NCI-H187 (cell line): Measurements from ENCODE around the gene AREG.

Source experiments
- DNase-seq, 2 experiments: peaks; one replicate each; lab custom pipeline; 2025; lab: John Stamatoyannopoulos, UW

Gene AREG

DNA sequence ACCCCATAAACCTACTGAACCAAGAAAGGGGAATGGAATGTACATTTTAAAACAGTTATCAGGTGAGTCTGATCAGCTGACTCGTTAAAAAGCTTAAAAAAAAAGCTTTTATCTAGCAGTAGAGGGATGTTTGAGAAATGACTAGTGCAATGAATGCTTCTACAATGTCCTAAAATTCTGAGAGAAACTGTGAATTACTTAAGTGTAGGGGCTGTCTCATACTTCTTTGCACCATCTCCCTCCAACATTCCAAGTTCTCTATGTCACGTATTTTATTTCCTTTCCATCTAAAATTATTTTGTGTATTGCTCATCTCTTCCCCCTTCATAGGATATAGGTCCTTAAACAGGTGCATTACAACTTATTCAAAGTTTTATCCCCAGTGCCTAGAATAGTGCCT is 11.9 kb upstream of the AREG start:
- DNase-seq = no peak

DNA sequence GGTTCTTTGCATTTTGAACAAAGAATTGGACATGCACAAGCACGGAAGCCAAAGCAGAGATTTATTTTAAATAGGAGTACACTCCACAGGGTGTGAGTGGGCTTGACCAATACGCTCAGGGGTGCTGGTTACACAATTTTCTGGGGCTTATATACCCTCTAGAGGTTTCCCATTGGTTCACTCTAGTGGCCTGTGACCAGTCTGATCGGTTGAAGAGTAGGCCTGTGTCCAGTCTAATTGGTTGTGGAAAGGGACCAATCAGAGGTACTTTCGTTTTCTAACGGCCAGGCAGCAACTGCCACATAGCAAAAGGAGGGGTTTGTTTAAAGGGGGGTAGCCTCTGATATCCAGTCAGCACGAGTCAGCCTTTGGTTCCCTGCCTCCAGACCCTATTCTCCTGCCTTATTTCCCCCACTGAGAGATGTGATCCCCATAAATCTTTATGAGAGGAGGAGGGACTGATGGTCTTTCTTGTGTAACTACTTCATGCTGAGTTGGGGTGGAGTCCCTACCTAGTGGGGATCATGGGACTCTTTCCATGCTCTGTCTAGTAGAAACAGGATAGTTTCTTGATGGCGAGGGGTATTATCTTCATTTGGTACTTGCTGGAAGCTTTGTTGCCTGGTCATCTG is 11.3 kb upstream of the AREG start:
- DNase-seq = no peak

DNA sequence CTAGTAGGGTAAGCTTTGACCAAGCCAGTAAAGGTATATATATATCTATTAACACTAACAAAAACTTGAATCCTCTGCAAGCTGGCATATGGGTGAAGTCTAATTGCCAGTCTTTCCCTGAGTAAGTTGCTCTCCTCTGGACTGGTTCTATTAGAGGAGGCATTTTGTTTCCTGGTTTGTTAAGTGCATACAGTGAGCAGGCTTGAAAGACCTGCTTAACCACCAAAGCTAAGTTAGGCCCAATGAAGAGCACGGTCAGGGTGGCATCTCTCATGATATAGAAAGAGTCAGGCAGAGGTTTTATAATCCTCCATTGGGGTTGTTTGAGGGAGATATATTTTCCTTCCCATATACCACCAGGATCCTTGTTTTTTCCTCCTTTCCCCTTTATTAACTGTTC is 9.6 kb upstream of the AREG start:
- no peak for DNase-seq

DNA sequence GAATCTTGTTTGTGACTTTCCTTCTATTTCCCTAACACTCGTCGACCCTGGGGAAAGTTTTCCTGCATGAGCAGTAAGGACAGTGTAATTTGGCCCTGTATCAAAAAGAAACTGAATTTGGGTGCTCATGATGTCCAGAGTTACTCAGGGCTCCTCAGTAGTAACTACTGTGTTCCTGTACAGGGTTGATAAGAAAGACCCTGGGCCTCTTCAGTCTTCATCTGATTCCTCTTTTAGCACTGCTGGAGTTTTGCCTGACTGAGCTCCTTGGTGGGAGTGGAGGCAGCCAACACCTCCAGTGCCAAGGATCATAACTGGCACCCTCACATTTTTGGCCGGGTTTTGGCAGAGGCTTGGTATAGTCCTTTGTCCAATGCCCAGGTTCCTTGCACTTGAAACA is 7.1 kb upstream of the AREG start:
- no peak for DNase-seq

GRCh38 chr4:74438661-74439060 is 6.3 kb upstream of the AREG start:
- DNase-seq = no peak

DNA sequence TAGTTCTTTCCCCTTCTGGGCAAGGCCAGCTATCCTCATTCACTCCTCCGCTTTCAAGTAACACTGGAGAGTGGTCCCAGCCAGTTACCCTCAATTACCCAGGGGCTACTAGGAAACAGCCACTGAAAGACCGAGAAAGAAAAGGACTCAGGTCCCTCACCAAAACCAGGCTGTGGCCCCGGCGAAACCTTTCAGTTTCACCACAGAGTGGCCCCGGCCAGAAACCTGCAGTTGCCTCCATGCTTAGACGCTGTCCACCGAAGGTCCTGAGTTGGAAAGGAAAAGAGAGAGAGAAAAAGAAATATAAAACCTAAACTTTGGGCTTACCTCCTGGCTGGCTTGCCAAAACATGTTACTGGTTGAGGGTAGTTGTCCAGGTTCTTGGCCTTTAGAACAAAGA is 5.0 kb upstream of the AREG start:
- no peak for DNase-seq

GRCh38 chr4:74440356-74440755 is 4.6 kb upstream of the AREG start:
- DNase-seq = no peak

DNA sequence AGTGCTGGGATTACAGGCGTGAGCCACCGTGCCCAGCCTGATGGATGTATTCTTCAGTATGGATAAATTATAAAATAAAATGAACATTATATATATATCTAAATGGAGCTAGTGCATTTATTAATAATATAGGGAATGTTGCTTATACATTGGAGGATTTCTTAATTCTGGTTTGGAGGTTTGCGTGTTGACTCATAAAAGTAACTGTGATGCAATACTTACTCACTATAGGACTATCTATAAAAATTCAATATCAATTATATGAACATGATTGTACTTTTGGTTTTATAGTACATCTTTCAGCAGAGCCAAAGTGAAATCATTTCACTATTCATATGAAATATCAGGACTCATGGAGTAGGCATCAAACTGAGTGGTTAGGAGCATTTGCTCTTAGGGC is 3.2 kb upstream of the AREG start:
- no peak for DNase-seq

DNA sequence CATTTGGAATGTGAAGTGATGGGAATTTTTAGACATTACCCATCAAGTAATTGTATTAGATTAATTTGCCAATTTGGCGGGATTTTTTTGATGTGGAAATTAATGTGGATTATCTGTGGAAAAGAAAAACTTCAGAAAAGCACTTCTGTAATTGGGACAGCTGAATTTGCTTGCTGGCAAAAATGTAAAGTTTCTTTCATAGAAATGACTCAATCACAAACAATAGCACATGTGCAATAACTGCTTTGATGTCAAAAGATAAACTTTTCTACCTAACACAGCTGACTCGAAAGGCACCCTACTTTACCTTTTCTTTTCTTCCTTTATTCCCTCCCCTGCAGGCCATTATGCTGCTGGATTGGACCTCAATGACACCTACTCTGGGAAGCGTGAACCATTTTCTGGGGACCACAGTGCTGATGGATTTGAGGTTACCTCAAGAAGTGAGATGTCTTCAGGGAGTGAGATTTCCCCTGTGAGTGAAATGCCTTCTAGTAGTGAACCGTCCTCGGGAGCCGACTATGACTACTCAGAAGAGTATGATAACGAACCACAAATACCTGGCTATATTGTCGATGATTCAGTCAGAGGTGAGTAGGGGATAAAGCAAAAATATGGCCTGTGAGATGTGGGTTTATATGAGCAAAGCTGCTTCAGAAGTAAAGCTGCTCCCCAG is 1.4 kb downstream of the AREG start:
- no peak for DNase-seq

DNA sequence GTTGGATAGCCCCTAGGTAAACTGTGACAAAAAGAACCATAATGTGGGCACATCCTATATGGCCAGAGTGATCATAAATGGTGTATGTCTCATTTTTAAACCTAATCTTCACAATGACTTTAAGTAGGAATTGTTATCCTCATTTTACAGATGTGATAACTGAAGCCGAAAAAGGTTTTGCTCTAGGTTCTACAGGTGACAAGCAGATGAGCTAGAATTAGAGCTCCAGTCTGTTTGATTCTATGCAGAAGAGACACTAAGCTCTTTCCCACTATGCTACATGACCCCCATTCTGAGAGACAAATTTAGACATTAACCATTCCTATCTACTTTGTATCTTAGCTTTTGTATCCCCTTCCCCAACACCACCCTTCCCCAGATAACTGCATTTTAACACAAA is 2.0 kb downstream of the AREG start:
- no peak for DNase-seq

DNA sequence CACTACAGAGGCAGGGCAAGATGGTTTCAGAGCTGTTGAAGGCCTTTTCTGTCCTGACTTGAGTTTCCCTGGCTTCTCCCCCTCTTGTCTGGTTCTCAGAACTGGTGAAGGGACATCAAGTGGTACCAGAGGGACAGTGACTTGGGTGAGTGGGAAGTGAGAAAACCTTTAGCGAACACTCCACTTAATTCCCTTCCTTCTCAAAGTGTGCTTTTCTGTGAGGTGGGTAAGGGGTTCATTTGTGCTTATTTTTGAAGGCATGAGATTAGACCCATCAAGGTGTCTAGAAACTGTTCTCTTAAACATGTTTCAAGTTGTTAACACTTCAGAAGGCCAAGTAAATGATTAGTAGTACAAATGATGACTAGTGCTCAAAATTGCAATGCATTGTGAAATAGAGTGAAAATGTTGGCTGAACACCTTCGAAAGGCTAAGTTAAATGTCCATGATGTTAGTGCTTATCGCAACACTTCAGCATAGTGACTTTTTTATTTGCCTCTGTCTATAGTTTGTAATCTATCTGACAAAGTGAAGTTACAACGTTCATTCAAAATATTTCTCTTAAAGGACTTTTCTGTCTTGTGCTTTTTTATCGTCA is 2.8 kb downstream of the AREG start:
- DNase-seq = no peak

GRCh38 chr4:74449571-74450297 is 4.8 kb downstream of the AREG start:
- DNase-seq = no peak

DNA sequence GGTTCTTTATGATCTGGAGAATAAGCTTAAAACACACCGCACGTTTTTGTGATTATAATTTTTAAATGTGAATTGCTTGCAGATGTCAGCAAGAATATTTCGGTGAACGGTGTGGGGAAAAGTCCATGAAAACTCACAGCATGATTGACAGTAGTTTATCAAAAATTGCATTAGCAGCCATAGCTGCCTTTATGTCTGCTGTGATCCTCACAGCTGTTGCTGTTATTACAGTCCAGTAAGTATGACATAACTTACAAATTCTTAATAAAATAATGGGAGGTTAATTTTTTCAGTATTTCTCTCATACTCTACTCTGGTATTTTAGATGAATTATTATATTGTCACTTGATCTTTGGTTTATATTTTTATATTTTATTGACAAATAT is 5.4 kb downstream of the AREG start:
- DNase-seq = no peak

DNA sequence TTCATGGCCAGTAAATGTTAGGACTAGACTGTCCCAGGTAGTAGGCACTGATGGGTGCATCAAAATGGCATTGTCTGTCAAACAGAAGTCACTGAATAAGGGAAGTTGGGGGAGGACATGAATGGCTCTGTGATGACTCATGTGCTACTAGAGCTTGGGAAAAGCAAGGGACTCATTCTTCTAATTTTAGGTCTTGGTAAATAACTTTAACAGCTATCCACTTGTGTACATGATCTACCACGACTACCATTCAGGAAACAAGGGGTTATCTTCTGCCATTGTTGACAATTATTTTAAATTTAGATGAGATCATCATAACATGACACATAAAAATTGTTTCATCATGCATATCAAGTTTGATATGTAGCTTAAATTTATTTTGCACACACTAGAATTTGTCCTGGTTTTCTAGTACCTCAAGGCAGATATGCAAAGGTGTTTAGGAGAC is 6.3 kb downstream of the AREG start:
- no peak for DNase-seq

GRCh38 chr4:74453037-74453635 is 8.2 kb downstream of the AREG start:
- DNase-seq = no peak

GRCh38 chr4:74453829-74454742 is 9.2 kb downstream of the AREG start:
- no peak for DNase-seq

GRCh38 chr4:74455361-74456055 is 10.6 kb downstream of the AREG start:
- no peak for DNase-seq

GRCh38 chr4:74456056-74456744 is 11.3 kb downstream of the AREG start:
- DNase-seq = no peak

DNA sequence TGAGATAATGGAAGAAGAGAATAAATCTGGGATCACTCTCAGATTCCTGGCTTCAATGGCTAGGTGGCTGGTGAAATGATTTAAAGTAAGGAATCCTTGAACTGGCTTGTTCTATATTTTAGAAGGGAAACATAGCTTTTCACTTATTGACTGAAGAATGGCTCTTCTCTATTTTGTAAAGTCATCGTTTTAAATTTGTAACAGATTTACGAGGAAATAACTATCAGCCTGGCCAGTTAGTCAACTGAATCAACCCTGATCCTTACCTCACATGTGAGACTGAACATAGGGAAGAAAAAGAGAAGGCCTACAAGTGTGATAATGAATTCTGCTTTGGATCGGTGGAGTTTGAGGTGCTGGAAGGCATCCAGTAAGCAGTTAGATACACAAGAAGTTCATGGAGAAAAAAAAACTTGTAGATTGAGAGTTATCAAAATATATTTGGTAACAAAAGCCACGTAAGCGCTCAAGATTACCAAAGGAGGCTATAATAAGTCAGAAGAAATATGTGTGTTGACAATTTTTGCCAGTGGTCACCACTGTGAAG is 12.0 kb downstream of the AREG start:
- DNase-seq = no peak

GRCh38 chr4:74460833-74461232 is 15.9 kb downstream of the AREG start:
- DNase-seq = no peak
